Middle frontal gyrus (tissue), 1 donor: ENCODE results near the gene FBXO21.

Experiments used
- DNase-seq: peaks from one replicate; pipeline ENCODE4 v3.0.0-alpha.2; 2015; ENCODE audit warnings: low spot score; ENCODE audit errors: extremely low spot score

The FBXO21 gene

DNA sequence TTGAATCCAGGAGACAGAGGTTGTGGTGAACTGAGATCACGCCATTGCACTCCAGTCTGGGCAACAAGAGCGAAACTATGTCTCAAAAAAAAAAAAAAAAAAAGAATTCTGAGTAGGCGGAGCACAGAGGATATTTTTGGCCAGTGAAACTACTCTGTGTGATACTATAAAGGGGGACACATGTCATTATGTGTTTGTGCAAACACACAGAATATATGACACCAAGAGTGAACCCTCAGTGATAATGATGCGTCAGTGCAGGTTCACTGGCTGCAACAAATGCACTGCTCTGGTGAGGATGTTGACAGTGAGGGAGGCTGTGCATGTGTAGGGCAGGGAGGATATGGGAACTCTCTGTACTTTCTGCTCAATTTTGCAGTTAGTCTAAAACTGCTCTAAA lies 24.2 kb downstream of the FBXO21 start:
- no peak for DNase-seq

DNA sequence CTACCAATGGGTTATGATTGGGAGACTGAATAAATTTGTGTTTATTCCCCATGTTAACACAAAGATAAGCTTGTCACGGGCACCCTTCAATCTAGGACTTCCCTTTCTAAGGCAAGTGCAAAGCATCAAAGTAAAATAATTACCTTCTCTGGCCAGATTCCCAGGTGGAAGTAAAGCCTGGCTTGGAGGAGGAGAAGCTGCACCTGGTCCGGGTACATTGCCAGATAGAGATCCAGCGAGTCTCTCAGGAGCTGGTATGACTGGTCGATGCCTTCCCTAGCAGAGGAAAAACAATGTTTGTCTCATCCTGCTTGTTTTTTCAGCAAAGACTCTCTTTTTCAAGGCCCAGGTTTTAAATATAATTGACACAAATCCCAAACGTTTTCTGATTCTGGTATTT lies 24.9 kb downstream of the FBXO21 start:
- no peak for DNase-seq

DNA sequence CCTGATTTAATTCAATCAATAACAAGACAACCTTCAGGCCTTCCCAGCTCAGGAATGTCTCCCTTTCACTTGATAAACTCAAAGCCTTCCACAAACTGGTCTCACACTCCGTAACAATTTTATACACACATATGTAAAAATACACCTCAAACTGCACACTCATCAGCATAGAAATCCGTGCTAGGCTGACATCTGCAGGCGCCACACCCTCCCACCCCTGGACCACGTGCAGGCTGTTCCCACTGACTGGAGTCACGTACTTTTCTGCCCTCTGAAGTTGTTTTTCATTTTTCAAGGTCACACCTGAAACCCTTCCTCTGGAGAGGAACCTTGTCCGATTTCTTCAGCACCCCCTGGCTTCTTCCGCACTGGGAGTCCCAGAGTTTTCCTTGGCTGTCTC lies 27.6 kb downstream of the FBXO21 start:
- no peak for DNase-seq

DNA sequence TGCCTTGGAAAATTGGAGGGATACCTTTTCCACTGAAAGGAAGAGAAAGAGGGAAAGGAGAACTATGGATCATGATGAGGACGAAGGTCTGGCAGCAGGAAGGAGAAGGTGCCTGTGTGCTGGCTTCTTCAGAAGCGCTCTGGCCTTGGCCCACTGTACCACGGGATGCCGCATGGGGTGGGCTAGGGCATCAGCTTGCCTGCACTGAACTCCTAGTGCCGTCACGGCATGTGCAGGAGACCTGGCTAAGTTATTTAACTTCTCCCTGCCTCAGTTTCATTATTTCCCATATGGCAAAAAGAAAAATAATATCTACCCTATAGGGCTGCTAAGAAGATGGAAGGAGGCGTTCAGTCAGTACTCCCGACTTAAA lies 28.1 kb downstream of the FBXO21 start:
- DNase-seq, result no peak

DNA sequence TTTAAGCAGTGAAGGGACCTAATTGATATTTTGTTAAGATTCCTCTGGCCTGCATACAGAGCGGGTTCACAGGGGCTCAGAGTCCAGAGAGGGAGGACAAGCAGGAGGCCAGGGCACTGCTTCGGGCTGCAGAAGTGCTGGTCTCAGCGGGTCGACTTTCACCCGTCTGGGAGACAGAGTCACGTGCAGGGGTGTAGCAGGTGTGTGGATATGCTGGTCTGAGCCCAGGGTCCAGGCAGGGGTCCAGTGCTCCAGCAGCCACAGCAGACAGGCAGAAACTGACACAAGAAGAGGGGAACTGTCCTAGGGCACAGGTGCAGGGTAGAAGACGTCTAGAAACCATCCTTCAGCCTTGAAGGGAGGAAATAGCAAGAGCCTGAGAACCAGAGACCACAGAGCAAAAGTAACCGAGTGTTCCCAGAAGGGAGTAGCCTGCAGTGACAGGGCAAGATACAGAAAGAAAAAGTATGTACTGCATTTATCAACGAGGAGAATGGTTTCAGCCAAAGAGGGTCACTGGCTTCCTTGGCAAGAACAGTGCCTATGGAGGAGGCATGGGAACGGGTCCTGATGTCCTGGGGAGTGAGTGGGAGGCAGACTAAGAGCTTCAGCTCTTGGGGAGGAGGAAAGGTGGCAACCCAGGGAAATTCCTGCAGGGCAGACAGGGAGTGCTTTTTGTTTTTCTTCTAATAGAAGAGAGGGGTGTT lies 28.7 kb downstream of the FBXO21 start:
- no peak for DNase-seq

DNA sequence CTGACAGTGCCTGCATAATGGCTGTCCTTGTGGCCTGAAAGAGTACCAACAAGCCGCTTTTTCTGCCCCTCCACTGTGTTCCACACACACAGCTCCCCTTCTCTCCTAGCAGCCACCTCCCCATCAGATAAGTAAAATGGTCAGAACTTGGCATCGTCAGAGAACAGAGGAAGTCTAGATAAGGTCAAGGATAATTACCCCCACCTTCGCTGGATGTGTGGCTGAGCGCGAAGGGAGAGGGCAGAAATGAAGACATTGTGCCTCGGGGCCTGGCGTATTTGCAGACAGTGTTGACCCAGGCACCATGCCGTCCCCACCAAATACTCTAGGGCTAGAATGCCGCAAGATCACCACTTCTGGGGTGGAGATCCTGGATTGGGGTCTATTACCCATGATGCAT lies 30.6 kb downstream of the FBXO21 start:
- DNase-seq, result no peak

DNA sequence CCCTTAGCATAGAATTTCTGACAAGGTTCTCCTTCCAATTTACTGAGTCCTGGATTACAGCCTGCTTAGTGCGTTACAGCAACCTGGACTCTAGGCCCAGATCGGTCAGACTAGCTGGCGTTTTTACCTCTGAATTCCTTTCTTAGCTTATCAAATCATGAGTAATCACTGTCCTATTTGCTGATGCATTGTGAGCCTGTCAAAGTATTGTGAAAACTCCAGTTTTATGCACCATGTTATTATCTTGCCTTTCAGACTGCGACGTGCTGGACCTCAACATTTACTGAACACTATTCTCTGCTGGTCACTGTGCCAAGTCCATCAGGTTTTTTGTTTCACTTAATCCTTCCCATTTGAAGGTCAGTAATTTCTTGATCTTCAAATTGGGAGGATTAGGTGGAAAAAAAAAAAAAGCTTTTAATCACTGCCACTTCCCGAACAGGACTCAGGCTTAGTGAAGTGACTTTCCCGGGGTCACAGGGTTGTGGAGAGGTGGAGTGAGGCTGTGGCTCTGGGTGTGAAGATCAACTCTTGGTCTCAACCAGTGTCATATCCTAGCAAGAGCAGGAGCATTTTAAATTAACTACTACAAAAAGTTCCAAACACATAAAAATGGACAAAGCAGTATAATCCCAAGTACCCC lies 31.2 kb downstream of the FBXO21 start:
- no peak for DNase-seq

DNA sequence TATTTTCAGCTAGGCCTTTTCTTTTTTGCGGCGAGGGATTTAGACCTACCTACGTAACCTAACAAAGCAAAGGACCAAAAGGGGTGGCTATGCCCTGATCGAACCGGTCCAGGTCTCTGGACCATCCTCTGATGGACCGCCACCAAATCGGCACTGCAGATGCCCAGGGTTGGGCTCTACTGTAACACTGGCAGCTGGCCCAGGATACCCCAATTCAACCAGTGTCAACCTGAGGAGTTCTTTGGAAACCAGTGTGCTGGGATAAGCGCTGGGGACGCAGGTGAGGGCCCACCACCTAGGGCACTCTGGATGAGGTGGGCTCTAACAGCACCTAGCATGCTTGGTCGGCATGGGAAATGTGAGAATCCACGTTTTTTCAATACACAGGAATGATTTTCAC lies 32.2 kb downstream of the FBXO21 start:
- DNase-seq, result no peak

DNA sequence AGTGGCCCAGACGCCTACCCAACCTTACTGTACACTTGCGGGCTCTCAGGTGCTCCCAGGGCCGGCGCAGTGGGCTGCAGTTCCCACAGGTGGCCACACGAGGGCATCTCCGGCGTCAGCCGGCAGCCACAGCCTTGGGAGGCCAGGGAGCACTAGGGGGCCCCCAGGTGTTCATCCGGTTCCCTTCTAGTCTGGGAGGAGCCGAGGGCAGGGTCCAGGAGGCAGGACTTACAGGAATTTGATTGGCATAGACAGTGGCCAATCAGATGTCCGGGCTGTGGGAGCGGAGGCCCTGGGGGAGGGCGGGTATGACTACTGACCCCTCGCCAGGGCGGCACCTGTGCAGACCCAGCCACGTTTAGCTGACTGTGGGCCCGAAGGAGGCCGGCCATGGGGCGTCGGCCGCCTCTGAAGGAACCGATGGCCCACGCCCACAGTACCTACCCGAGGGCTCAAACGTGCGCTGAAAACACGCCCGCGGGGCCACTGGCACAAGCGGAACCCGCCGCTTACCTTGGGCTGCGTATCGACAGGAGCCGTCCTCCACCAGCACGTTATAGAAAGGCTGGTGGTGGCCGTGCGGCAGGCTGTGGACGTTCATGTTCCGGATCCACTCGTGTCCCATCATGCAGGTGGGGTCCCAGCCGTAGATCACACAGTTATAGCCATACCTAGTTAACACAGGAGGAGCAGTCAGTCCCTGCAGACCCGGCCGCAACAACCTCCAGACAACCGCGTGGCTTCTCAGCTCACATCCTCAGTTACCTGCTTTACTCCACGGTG lies 34.8 kb downstream of the FBXO21 start:
- no peak for DNase-seq

DNA sequence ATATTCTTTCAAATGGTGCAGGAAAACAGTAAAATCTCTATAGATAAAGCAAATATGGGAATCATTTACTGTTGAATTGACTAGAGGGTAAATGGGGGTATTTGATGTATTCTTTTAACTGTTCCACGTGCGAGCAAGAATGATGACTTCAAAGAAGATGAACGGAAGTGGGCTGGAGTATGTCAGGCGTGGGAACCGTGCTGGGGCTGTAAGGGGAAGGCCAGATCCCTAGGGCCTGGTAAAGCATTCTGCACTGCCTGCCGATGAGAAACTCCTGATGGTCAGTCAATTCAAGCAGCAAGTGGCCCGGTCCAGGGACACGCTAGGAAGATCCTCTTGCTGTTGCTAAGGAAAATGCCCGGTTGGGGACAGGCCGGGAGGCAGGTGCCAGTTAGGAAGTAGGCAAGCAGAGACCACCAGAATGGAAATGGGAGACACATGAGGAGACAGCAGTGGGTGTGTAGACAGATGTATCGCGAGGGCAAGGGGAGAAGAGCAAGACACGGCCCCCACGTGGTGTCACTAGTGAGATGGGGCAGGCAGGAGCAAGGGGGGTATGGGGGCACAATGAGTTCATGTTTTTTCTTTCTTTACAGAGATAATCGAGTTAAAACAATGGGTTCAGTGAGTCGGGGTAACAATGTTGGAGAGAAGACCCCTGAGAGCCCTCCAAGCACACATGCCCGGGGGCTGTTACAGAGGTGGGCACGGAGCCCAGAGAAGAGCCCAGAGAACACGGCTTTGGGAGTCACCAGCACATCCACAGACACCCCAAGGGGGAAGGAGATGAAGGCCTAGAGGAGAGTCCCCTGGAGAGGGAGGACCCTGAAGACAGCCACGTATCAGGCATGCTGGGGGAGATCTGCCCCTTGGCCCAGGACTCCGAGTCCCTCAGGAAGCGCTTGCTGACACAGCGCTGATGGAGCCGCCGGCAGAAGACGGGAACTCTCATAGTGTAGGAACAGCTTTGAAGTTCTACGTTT lies 37.2 kb downstream of the FBXO21 start:
- no peak for DNase-seq

DNA sequence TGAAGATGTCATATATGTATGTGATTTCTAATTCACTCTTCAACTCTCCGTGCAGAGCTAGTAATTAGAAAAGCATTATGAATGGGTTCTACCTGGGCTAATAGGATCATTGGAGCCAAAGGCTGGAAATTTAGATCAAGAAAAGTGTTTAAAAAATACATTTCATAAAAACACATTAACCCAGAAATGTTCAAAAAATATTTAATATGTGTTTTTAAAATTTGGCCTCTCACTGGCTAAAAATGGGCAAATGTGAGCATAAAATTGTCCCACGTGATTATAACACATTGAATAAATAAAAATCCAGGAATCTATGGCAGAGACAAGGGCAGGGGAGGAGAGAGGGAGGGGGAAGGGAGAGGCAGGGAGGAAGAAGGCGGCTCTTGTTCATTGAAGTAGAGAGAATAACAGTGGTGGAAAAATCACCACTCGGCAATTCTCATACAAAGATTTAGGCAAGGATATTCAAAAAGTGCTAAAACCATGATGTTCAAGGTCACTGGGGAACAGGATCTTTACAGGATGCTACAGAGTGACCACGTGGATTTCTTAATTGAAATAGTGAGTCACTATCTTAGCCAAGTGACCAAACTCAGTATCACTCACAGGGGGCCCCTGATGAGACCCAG lies 38.8 kb downstream of the FBXO21 start:
- no peak for DNase-seq

DNA sequence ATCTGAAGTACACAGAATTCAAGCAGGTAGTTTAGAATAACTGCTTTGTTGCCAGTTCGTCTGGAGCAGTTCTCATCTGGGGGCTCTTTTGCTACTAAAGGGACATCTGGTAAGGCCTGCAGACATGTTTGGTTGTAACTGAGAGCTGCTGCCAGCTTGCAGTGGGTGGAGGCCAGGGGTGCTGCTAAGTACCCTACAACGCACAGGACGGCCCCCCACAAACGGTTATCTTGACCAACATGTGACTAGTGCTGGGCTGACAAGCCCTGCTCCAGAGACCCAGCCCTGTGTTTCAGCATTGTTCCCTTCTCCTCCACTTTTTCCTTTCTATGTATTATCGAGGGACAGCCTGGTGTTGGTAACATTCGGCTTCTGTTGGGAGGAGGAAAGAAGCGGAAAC lies 40.8 kb downstream of the FBXO21 start:
- DNase-seq, result no peak

DNA sequence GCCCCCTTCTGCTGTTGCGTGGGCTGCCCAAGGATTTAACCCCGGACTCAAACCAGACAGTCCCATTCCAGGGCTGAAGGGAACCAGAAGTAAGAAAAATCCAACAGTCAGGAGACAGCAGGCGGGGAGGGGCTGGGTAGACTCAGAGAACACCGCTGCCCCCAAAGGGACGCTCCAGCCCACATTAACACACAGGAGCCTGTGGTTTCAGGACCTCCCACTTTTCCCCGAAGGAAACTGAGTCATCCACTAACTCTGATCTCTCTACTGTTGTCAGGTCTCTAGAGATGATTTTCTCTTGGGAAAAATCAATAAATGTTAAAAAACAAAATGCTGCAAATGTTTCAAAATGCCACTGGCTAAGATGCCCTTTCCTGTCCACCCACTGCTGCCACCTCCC lies 41.6 kb downstream of the FBXO21 start:
- DNase-seq, result no peak

DNA sequence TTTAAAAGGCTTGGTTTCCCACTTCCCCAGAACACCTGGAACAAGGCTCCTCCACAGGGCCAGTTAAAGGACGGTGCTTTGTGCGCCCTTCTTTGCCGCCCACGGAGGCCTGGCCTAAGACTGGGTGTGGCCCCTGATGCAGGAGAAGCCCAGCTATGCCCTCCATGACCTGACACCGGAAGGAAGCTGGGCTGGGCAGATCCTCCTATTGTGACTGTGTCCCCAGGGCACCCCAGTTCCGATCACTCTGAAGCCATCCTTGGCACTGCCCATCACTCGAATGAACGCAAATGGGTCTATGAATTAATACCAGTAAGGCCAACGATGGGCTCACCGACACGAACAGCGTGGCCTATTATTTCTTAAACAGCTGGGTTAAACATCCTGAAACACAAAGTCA lies 42.6 kb downstream of the FBXO21 start:
- DNase-seq, result no peak

DNA sequence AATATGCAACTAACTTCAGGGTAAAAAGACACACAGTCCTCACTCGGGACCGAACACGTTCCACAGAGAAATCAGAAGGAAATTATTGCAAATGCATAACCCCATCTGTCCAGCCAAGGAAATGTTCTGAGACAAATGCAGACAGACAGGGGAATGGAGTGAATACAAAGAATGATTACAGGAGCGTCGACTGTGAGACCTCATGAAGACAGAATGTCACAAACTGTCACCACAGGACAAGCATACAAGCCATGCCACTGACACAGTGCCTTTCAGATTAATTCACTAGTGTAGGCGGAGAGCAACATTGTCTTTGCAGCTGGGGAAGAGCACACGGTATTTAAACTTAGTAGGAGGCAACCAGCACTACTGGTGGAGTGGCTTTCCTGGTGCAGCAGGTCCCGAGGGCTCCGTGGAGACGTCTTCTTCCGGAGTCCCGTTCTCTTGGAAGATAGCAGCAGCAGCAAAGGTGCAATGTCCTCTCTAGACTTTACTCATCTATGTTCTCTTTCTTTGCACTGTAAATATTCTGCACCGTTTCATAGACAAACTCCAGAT lies 44.6 kb downstream of the FBXO21 start:
- no peak for DNase-seq

DNA sequence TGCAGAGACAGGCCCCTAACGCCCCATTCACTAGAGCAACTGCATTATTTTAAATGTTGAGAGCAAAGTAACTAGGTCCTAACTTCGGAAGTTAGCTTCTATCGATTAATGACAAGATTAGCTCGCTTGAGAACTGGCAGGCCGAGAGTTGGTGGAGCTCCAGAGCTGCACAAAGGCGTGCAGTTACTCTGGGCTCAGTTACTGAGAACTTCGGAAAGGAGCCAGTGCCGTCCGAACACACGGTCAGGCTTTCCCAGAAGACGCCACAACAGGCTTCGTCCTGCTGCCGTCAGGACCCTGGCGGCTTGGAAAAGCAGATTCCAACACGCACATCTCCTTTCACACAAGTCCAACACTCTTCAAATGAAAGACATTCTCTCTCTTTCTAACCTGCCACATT lies 45.7 kb downstream of the FBXO21 start:
- no peak for DNase-seq

DNA sequence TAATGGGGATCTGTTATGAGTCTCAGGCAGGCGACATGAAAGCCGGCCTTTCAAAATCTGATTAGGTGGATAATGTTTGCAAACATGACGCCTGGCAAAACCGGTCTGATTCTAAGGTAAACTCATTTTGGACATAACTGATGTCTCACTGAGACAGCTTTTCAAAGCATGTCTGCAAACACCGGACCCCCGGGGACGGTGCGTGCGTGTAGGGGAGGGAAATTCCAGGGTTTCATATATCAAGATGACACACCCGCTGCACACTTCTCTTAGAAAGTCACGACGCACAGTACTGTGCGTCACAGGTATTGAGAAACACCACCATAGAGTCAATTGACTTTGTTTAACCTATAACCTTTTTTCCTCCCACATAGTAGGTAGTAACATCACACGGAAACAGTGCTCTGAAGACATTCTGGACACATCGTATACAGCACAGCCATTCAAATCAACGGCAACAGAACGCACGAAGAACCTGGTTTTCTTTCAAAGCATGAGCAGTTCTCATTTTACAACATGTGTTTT lies 47.2 kb downstream of the FBXO21 start:
- no peak for DNase-seq

DNA sequence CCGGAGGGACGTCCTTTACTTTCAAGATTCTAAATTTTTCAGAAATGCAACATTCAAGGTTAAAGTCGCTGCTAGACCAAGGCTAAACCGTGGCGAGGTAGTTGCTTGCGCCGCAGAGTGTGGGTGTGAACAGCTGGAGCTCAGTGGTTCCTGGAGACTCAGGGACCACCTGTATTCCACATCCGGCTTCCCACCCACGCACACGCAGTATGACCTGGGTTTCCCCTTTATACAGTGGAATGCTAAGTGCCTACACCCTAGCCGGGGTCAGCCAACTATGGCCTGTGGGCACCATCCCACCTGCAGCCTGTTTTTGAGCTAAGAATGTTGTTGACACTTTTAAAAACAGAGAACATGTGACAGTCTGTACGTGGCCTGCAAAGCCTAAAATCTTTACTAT lies 48.2 kb downstream of the FBXO21 start:
- DNase-seq, result no peak

DNA sequence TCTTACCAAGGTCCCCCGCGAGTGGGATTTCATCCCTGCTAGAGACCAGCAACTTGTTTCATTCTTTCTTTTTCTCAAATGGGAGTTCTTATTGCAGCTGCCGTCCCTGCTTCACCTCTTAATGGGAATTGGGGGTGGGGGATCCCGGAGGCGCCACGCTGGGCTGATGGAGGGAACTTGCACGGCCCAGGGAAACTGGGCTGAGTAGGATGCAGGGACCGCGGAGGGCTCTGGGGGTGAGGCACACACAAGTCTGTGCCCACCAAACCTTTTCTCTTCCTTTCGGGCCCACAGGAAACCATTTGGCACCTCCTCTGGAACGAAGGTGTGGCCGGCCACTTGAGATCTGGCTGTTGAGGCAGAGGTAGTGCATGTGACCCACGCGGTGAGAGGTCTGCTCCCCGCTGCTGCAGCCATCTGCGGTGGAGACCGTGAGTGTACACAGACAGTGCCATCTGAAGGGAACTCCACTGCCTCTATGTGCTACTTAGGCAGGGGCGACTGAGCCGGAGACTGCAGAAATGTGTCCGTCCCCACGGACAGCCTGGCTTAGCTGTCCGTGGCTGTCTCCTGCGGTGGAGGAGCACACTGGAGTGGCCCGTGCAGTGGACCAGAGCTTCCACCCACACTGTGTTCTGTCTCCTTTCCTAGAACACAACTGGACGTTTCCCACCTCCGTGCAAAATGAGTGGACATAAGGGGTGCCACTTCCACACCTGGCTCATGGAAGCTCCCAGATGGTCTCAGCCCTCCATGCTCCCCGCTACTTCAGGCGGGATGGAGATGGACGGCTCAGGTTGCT lies 49.0 kb downstream of the FBXO21 start:
- DNase-seq, result no peak
